GM06990 (cell line): ENCODE data around the gene APP.

Experiments used
- DNase-seq: peaks from one replicate; pipeline ENCODE4 v3.0.0-alpha.2; 2011; ENCODE audit not compliant: insufficient read length; ENCODE audit errors: extremely low read depth
- H3K27me3 ChIP-seq: replicated peaks from 2 replicates; pipeline ENCODE4 v1.6.0; 2011; ENCODE audit warnings: low read length; ENCODE audit not compliant: control insufficient read depth, insufficient read depth
- H3K36me3 ChIP-seq: 2 replicates; pipeline ENCODE4 v1.5.1; 2011; ENCODE audit warnings: low read length; ENCODE audit not compliant: control insufficient read depth, insufficient read depth
- H3K4me3 ChIP-seq: replicated peaks from 2 replicates; pipeline ENCODE4 v1.5.1; 2011; ENCODE audit warnings: low read depth, mild to moderate bottlenecking, control low read depth, low read length
- CTCF ChIP-seq: IDR thresholded peaks from 2 replicates; pipeline ENCODE4 v1.5.1; 2011; ENCODE audit warnings: low read length, control low read depth, mild to moderate bottlenecking, inconsistent platforms; ENCODE audit not compliant: insufficient read depth, poor library complexity, severe bottlenecking

APP gene

DNA sequence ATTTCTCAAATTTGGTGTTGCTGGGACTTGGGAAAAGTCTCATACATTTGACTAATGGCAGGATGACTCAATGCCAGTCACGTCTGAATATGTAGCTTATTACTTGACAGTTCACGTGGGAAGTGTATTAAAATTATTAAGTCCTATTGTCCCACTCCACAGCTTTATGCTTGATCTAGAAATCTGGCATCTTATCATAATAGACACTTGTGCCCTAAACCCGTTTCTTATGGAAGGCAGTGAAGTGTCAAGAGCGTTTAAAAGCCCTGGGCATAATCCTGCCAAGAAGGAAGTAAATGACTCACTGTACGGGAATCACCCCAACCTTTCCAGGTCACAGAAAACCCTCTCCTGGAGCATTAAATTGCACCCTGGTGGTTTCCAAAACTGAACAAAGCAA is 207.4 kb downstream of the APP start:
- H3K36me3 ChIP-seq, result no peaks in the 10 kb centered on the region
- H3K4me3 ChIP-seq, result no peak overlapping the region
- no peak for DNase-seq
- no peak for TF ChIP-seq CTCF
- H3K27me3 ChIP-seq, result no peaks in the 10 kb centered on the region

- TF ChIP-seq CTCF, result no peak
- DNase-seq, result no peak
- Histone ChIP-seq H3K36me3 (no peaks in the 10 kb centered on the region), H3K27me3 (no peaks in the 10 kb centered on the region), H3K4me3 (no peak overlapping the region)
Measured at GRCh38 chr21:25961042-25961441, 209.5 kb downstream of the APP start.

GRCh38 chr21:25960402-25960801 is 210.2 kb downstream of the APP start:
- Histone ChIP-seq H3K36me3 (no peaks in the 10 kb centered on the region), H3K27me3 (no peaks in the 10 kb centered on the region), H3K4me3 (no peak overlapping the region)
- TF ChIP-seq CTCF, result no peak
- DNase-seq, result no peak

DNA sequence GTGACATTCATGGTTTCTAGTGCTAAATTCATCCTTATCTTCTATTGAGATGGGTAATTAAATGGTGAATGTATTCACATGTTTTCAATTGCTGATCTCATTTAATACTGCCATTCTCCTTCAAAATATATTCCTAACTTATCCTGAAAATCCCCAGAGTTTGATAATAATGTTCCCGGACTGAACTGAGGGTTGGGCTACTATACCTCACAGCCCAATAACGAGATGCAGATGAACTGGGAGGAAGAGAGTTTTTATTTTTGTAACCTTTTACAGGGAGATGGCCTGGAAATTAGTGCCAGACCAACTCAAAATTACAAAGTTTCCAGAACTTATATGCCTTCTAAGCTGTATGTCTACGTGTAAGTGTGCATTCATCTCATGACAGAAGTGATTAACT is 210.8 kb downstream of the APP start:
- H3K4me3 ChIP-seq, result no peak overlapping the region
- no peaks in the 10 kb centered on the region for H3K36me3 ChIP-seq

GRCh38 chr21:25956993-25957714 is 213.4 kb downstream of the APP start:
- DNase-seq, result no peak
- Histone ChIP-seq H3K27me3 (no peaks in the 10 kb centered on the region), H3K4me3 (no peak overlapping the region), H3K36me3 (no peaks in the 10 kb centered on the region)
- no peak for TF ChIP-seq CTCF

More for the DNA sequence above, 210.8 kb downstream of the APP start:
- no peaks in the 10 kb centered on the region for H3K27me3 ChIP-seq
- no peak for DNase-seq
- no peak for TF ChIP-seq CTCF

GRCh38 chr21:25955646-25956045 is 214.9 kb downstream of the APP start:
- Histone ChIP-seq H3K36me3 (no peaks in the 10 kb centered on the region), H3K27me3 (no peaks in the 10 kb centered on the region)

More at GRCh38 chr21:25955646-25956045, 214.9 kb downstream of the APP start:
- no peak overlapping the region for H3K4me3 ChIP-seq
- DNase-seq, result no peak
- TF ChIP-seq CTCF, result no peak
